Right lobe of liver (tissue), 6 donors: Measurements from ENCODE around the gene B4GALT1. TPM values are rescaled to one million over a fixed set of nuclear protein-coding genes. Genes with fewer than 3 reads are reported as not detected.

Source experiments
- ATAC-seq, 4 donors: fragments of 200-7000 bp; cut with Tn5 transposase; one replicate each; pipeline ENCODE4 v1.9.1; 2020; ENCODE audit warnings: mild to moderate bottlenecking in 4 of 4, moderate library complexity in 4 of 4
- DNase-seq, 3 donors: peaks; one replicate each; pipeline ENCODE4 v3.0.0-alpha.2; 2020
- H3K27ac ChIP-seq, 3 donors: fragments of 200-600 bp; one replicate each; pipeline ENCODE4 v1.8.0; 2022
- H3K27me3 ChIP-seq, 2 donors: fragments of 200-600 bp; one replicate each; pipeline ENCODE4 v1.8.0; 2022
- H3K36me3 ChIP-seq, 4 donors: fragments of 200-600 bp; sonication (generic) in 1 of 4; one replicate each; pipeline versions ENCODE4 v1.5.1 to v1.8.0; 2017 to 2022; ENCODE audit warnings: control low read depth in 1 of 4
- H3K4me1 ChIP-seq, 4 donors: fragments of 200-600 bp; sonication (generic) in 1 of 4; one replicate each; pipeline versions ENCODE4 v1.5.1 to v1.8.0; 2017 to 2022; ENCODE audit warnings: control low read depth in 1 of 4
- H3K4me3 ChIP-seq, 3 donors: fragments of 200-600 bp; one replicate each; pipeline ENCODE4 v1.8.0; 2022
- H3K9me3 ChIP-seq, 4 donors: fragments of 200-600 bp; sonication (generic) in 1 of 4; one replicate each; pipeline versions ENCODE4 v1.5.1 to v1.8.0; 2017 to 2022; ENCODE audit warnings: control low read depth in 1 of 4
- CTCF ChIP-seq, 4 donors: fragments of 200-600 bp in 3 of 4; fragments of 450-650 bp in 1 of 4; IDR thresholded peaks; one replicate each; pipeline versions ENCODE4 v1.5.1 to v1.8.0; 2016 to 2022; ENCODE audit warnings: antibody characterized with exemption in 4 of 4, mild to moderate bottlenecking in 2 of 4
- POLR2A ChIP-seq: fragments of 450-650 bp; IDR thresholded peaks from one replicate; pipeline ENCODE4 v1.6.1; 2017; ENCODE audit warnings: antibody characterized with exemption, mild to moderate bottlenecking
- WGBS: methylation state at CpG from one replicate; pipeline ENCODE4 v1.1.6; 2018; ENCODE audit warnings: low coverage, low lambda C conversion rate; ENCODE audit not compliant: insufficient coverage; ENCODE audit errors: missing lambda C conversion rate; 5-methylcytosine and 5-hydroxymethylcytosine counted together
- intact Hi-C, 2 donors: fragments of 100-400 bp; cut with DNase I; formaldehyde crosslinking; loops; one replicate each; pipeline versions ENCODE4 v1.11.2 to v1.14.1; 2022
- total RNA-seq, 6 experiments: library from RNA; depleted of rRNA in 2 of 6; stranded (reverse); fragments of >200 nt in 2 of 6; fragmentation: NEBNext Ultra II Directional in 3 of 6; extraction: Animal tissue kit (Norgen Biotek cat#: 25700) in 3 of 6; gene quantifications; one replicate each; pipeline versions ENCODE4 v1.1.0 to v1.2.4, GENCODE V29; 2016 to 2023
- donor health status: DM: no; HTN: yes; CAD: no.
- donor health status: DM: no; HTN: no; CAD: no.
- donor health status: DM: no; HTN: no; CAD: no.
- donor health status: DM: no; HTN: yes; CAD: no.
- donor health status: DM: no; HTN: yes; CAD: no.

Gene B4GALT1
- total RNA-seq, 6 experiments from 2014 or later = 48.5 to 145 (median 79.5) TPM

GRCh38 chr9:33177086-33177485 lies 9.9 kb upstream of the B4GALT1 start:
- intact Hi-C loops = loop anchor here in 1 of 2 donors (10.0 kb wide), 1 partner anchor 92 kb away; no protein-coding TSS in a partner anchor
- Histone ChIP-seq H3K9me3 (no peaks in the 10 kb centered on the region), H3K36me3 (no peaks in the 10 kb centered on the region), H3K4me1 (peaks cover 0 to 13% (median 4%) of the 10 kb centered on the region in 4 donors), H3K27ac (no peak overlapping the region), H3K4me3 (no peak overlapping the region), H3K27me3 (no peaks in the 10 kb centered on the region)
- TF ChIP-seq CTCF (IDR thresholded peaks at IDR 0.05) = no peak
- no peak for TF ChIP-seq POLR2A
- ATAC-seq = no peak
- 70% methylated on average over 4 of the region's 4 CpGs for WGBS
- DNase-seq = no peak

- 66% methylated on average over 6 of the region's 6 CpGs for WGBS
- intact Hi-C loops = loop anchor here in 1 of 2 donors (10.0 kb wide), 1 partner anchor 91 kb away; no protein-coding TSS in a partner anchor
Measured at GRCh38 chr9:33175649-33176325, 8.7 kb upstream of the B4GALT1 start.

GRCh38 chr9:33172256-33173238 lies 5.4 kb upstream of the B4GALT1 start:
- H3K27ac ChIP-seq = peak overlapping the region; percentile 83 to 93 (median 84)
- DNase-seq = peak in 2 of 3 donors; percentile 60 to 69
- H3K27me3 ChIP-seq = no peaks in the 10 kb centered on the region
- 31% methylated on average over 7 of the region's 8 CpGs for WGBS
- peak; percentile 65 to 79 (median 71) for ATAC-seq
- intact Hi-C loops = loop anchor here in 1 of 2 donors (10.0 kb wide), 1 partner anchor 88 kb away; no protein-coding TSS in a partner anchor
- H3K4me3 ChIP-seq = no peak overlapping the region
- peak; percentile 48 for TF ChIP-seq POLR2A
- TF ChIP-seq CTCF (IDR thresholded peaks at IDR 0.05) = no peak
- H3K9me3 ChIP-seq = no peaks in the 10 kb centered on the region
- no peaks in the 10 kb centered on the region for H3K36me3 ChIP-seq
- H3K4me1 ChIP-seq = peaks cover 0 to 42% (median 16%) of the 10 kb centered on the region in 4 donors

More at GRCh38 chr9:33175649-33176325, 8.7 kb upstream of the B4GALT1 start:
- no peaks in the 10 kb centered on the region for H3K27me3 ChIP-seq
- ATAC-seq (no peak), DNase-seq (no peak)
- H3K27ac ChIP-seq = no peak overlapping the region
- H3K36me3 ChIP-seq = no peaks in the 10 kb centered on the region
- TF ChIP-seq POLR2A = no peak
- no peak for TF ChIP-seq CTCF (IDR thresholded peaks at IDR 0.05)
- no peak overlapping the region for H3K4me3 ChIP-seq
- peaks cover 0 to 26% (median 10%) of the 10 kb centered on the region in 4 donors for H3K4me1 ChIP-seq
- H3K9me3 ChIP-seq = no peaks in the 10 kb centered on the region
